IgD-negative memory B cell (primary cell): ENCODE data around the gene TP53I13. TPM values are rescaled to one million over a fixed set of nuclear protein-coding genes. Genes with fewer than 3 reads are reported as not detected.
A peak's percentile ranks its signal among the peaks of the same experiment; 100 is the strongest.

ENCODE experiments used
- H3K27ac Mint-ChIP-seq, 3 donors: one replicate each; pipeline ENCODE4 v1.8.0; 2020 to 2022; ENCODE audit warnings: mild to moderate bottlenecking in 3 of 3, mixed read lengths in 3 of 3, moderate library complexity in 1 of 3
- H3K27me3 Mint-ChIP-seq: one replicate; pipeline ENCODE4 v1.8.0; 2021; ENCODE audit warnings: mixed read lengths
- H3K36me3 Mint-ChIP-seq: one replicate; pipeline ENCODE4 v1.8.0; 2020; ENCODE audit warnings: mild to moderate bottlenecking, mixed read lengths
- H3K4me1 Mint-ChIP-seq, 3 donors: one replicate each; pipeline ENCODE4 v1.8.0; 2020 to 2022; ENCODE audit warnings: mixed read lengths in 3 of 3, mild to moderate bottlenecking in 1 of 3
- H3K4me3 Mint-ChIP-seq, 4 donors: one replicate each; pipeline ENCODE4 v1.8.0; 2020 to 2022; ENCODE audit warnings: mild to moderate bottlenecking in 4 of 4, mixed read lengths in 4 of 4, moderate library complexity in 3 of 4
- H3K9me3 Mint-ChIP-seq, 3 donors: one replicate each; pipeline ENCODE4 v1.8.0; 2020 to 2021; ENCODE audit warnings: mixed read lengths in 3 of 3, mild to moderate bottlenecking in 1 of 3
- polyA plus RNA-seq: library from polyadenylated mRNA; unstranded; fragments of 300-500 nt; fragmentation: Illumina TruSeq; gene quantifications from one replicate; pipeline ENCODE4 v1.2.3, GENCODE V29; 2021

TP53I13 gene
- polyA plus RNA-seq, 1 donor from 2014 or later = 29.4 TPM

DNA sequence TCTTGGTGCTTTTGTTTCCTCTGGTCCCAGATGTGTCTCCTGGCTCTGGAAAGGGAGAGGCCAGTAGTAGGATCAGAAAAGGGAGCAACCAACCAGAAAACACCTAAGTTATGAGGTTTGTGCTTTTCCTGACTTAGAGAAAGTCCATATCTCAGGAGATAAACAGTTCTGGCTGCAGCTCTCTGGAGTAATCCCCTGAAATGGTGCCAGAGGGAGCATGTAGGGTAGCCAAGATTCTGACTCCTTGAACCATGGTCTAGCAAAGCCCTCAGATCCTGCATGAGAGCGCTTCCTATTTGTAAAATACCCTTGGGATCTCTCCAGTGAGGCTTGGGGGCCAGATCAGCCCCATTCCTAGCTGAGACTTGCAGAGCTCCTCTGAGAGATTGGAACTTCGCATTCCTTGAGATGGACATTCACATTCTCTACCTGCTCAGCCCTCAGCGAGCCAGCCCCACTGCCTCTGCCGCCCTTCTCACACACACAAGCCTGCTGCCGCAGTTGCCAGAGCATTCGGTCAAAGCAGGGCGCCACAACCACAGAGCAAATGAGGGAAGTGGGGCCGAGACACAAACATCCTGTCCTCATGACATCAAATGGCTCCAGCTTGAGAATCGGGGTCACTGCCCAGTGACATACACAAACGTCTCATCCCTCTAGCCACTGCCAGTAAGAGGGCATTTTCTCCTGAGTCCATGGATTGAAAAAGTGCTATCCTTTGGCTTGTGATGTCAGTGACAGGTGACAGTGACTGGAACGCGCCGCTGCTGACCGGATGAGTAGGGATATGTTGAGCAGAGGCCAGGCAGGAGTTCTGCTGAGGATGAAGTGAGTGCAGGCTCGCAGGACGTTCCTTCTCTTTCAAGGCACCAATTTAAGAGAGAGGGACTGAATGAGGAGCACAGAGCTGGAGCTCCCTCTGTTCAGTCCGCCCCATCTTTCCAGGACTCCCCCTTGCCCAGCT is 6.7 kb upstream of the TP53I13 start:
- Mint-ChIP-seq H3K36me3 (peaks cover 1% of the 10 kb centered on the region), H3K4me3 (peak overlapping the region in 3 of 4 donors; percentile 70 to 85 (median 76)), H3K27me3 (no peaks in the 10 kb centered on the region), H3K27ac (peak overlapping the region; percentile 83 to 95 (median 92)), H3K4me1 (peaks cover 43 to 63% (median 44%) of the 10 kb centered on the region in 3 donors), H3K9me3 (no peaks in the 10 kb centered on the region)

DNA sequence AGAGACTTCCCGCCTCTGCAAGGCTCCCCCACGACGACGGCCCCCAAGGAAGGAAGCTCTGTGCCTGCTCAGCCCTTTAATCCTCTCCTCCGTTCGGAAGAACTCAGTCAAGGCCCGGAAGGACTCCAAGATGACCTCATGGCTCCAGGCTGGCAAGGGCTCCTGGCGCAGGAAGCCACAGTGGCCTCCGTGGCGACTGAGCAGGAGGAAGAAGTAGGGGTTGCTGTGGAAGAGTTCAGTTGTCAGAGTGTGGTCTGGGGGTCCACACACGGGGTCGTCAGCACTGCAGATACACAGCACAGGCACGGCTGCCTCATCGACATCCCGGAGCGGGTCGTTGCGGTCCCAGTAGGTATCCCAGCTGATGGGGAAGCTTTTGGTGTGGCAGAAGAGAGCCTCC is 5.9 kb upstream of the TP53I13 start:
- Mint-ChIP-seq H3K36me3 (peaks cover 1% of the 10 kb centered on the region), H3K4me3 (peak overlapping the region in 3 of 4 donors; percentile 70 to 74 (median 72)), H3K9me3 (no peaks in the 10 kb centered on the region), H3K4me1 (peaks cover 36 to 55% (median 41%) of the 10 kb centered on the region in 3 donors), H3K27me3 (no peaks in the 10 kb centered on the region), H3K27ac (peak overlapping the region; percentile 83 to 95 (median 89))

DNA sequence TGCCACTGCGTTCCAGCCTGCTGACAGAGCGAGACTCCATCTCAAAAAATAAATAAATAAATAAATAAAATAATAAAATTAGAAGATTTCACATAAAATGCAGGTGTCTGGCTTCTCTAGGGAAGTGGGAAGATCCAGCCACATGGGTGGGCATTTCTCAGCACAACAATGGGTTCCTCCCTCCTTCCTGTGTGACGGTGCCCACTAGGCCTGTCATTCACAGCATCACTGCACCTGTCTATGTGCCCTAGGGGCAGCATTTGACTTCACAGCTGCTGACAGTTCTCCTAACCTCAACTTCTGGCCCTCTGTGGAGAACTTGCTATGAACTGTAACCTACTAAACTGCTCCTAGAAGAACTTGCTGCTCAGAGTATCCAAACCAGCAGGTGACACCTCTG is 4.7 kb upstream of the TP53I13 start:
- no peaks in the 10 kb centered on the region for H3K27me3 Mint-ChIP-seq
- H3K4me3 Mint-ChIP-seq = peak overlapping the region in 3 of 4 donors; percentile 77 to 87 (median 81)
- peaks cover 1% of the 10 kb centered on the region for H3K36me3 Mint-ChIP-seq
- peaks cover 32 to 52% (median 35%) of the 10 kb centered on the region in 3 donors for H3K4me1 Mint-ChIP-seq
- no peaks in the 10 kb centered on the region for H3K9me3 Mint-ChIP-seq
- H3K27ac Mint-ChIP-seq = peak overlapping the region; percentile 84 to 92 (median 90)

DNA sequence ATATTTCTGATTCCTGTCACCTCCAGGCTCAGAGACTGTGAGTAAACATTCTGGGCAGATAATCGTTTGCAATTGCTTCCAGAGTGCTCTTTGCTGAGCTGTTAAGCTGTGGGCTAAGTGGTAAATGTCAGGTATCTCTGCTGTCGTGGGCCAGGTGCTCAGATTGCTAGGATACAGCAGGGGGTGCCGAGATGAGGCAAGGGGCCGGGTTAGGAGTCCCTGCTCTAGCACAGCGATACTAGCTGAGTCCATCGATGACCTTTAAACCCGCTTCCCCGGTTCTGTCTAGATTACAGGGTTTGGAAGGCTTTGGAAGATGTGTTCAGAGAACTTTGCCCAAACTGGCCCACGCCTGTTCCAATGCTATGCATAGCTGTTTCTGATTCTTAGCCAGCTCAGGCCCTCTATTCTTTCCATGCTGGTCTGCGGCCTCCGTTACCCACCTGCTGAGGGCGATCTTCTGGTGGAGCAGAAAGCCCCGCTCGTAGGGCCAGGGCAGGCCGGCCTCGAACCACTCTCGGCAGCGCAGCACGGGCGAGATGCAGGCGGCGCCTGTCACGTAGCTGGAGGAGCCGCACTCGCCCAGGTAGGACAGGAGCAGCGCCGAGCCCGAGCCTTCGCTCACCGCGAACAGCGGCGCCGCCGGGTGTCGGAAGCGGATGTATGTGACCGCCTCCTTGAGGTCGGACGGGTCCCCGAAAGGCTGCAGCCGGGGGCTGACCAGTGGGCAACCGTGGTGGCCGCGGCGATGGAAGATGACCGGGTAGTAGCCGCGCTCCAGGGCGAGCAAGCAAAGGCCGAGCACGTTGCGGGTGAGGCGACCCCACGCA is 2.6 kb upstream of the TP53I13 start:
- Mint-ChIP-seq H3K9me3 (no peaks in the 10 kb centered on the region), H3K36me3 (peaks cover 3% of the 10 kb centered on the region), H3K27ac (peak overlapping the region; percentile 94 to 96 (median 94)), H3K27me3 (no peaks in the 10 kb centered on the region), H3K4me1 (peaks cover 25 to 43% (median 33%) of the 10 kb centered on the region in 3 donors), H3K4me3 (peak overlapping the region; percentile 90 to 98 (median 95))

DNA sequence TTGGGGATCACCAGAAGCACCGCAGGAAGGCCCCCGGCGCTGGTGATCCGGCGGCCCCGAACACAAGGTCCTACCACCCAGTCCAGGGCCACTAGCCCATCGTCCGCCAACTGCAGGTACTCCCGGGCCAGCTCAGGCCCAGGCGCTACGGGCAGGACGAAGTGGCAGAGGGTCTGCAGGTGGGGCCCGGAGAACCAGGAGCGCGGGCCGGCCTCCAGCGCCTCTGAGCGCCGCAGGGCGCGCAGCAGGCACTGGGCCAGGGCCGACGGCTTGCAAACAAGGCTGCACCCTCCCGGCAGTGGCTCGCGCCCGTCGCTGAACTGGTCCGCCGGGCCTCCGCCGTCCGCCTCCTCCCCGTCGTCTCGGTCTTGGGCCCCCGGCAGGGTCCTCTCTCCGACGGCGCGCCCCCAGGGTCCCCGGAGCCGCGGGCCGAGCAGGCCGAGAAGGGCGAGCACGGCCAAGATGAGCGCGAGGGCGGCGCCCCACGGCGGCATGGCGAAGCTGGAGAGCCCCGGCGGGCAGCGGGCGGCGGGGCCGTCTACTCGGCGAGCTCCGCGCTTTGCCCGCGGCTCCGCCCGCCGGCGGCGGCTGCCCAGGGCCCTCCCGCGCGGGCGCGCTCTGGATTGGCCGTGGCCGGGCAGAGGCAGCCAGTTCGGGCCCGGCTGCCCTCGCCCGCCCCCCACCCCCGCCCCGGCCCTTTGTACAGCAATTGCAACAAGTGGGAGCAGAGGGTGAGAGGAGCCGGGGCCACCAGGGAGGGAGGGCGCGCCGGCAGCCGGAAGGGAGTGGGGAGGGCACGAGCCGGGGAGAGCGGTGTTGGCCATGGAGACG is 1.8 kb upstream of the TP53I13 start, which contains the start of gene ABHD15:
TSS of gene ABHD15 (minus strand) at position 565 of the 831 bp plus-strand sequence. CDS start at position 494, 71 bp downstream.
- peaks cover 3% of the 10 kb centered on the region for H3K36me3 Mint-ChIP-seq
- no peaks in the 10 kb centered on the region for H3K27me3 Mint-ChIP-seq
- peak within 1 kb of the TSS; percentile 94 to 96 (median 96) for H3K27ac Mint-ChIP-seq
- H3K4me1 Mint-ChIP-seq = peaks cover 24 to 36% (median 30%) of the 10 kb centered on the region in 3 donors
- H3K9me3 Mint-ChIP-seq = no peaks in the 10 kb centered on the region
- H3K4me3 Mint-ChIP-seq = peak within 1 kb of the TSS; percentile 95 to 98 (median 97)

DNA sequence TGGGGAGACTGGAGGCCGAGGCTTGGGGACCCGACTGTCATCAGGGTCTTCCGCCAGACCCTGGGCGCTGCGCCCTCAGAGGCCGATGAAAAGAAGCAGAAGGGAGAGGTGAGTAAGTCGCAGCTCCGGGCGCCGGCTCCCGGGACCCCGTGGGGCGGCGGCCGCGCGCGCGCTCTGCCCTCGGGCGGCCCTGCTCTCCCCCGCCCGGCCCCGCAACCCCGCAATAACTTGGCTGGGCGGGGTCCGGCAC is 1.3 kb upstream of the TP53I13 start:
- Mint-ChIP-seq H3K27ac (peak overlapping the region in 2 of 3 donors; percentile 94), H3K4me3 (peak overlapping the region; percentile 95 to 98 (median 97)), H3K27me3 (no peaks in the 10 kb centered on the region), H3K9me3 (no peaks in the 10 kb centered on the region), H3K4me1 (peaks cover 19 to 31% (median 27%) of the 10 kb centered on the region in 3 donors), H3K36me3 (peaks cover 3% of the 10 kb centered on the region)

DNA sequence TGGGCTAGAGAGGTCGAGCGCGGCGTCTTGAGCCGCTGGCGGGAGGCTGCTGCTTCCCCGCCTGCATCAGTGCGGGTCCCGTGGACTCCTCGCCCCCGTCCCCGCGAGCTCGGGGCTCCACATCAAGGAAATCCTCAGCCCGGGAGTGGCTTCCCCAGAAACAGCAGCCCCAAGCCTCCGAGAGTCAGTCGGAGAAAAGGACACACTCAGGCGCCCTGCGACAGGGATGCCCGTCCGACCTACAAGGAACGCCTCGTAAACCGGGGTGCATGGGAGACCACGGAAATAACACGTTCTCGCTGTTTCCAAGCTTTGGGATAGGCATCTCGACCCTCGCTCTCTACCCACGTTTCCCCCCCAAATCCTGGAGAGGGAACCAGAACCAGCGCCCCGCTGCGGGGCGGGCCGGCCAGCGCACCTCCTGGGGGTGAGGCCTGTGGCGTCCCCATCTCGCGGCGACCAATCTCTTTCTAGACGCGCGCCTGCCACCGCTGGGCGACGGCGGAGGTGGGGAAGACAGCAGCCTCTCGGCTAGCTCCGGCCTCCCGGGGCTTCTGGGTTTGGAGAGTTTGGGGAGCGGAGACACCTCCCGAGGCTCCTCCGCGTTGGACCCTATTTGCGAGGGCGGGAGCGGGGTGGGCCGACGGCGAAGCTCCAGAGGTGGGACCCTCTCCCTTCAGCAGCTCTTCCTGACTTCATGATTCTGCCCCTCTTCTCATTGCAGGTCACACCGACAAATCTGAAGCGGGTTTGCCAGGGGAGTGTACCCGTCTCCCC is 759 bp upstream of the TP53I13 start:
- peaks cover 18 to 29% (median 23%) of the 10 kb centered on the region in 3 donors for H3K4me1 Mint-ChIP-seq
- H3K27ac Mint-ChIP-seq = peak overlapping the region; percentile 94 to 96 (median 94)
- no peaks in the 10 kb centered on the region for H3K9me3 Mint-ChIP-seq
- H3K36me3 Mint-ChIP-seq = peaks cover 3% of the 10 kb centered on the region
- H3K27me3 Mint-ChIP-seq = no peaks in the 10 kb centered on the region
- peak overlapping the region; percentile 95 to 98 (median 97) for H3K4me3 Mint-ChIP-seq

DNA sequence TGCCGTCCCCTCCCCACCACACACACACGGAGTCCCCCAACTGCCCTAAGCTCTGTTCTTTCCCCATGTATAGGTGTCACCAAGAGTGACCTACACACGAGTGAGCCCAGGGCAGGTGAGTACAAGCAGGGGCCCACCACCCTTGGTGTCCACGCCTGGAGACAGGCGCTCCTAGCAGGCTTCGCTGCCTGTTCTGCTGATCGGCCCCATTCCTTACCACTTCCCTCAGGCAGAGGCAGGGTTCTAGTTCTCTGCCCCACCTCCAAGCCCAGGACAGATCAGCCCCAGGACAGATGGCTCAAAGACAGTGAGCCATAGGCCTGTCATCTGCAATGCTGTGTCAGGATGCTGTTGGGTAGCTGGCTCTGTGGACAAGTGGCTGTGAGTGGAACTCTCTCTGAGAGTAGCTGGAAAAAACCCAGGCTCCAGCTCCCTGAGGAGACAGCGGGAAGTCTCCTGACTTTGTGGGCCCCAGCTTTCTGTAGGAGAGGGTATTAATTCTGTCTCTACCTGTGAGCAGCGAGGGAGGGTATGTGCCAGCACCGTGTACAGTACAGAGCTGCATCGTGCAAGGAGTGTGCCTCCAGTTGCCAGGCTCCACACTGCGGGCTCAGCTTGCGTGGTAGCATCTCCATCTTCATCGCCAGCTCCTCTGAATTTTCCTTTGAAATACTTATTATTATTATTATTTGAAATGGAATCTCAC is 897 bp downstream of the TP53I13 start:
- H3K4me1 Mint-ChIP-seq = peaks cover 12 to 20% (median 20%) of the 10 kb centered on the region in 3 donors
- H3K36me3 Mint-ChIP-seq = peaks cover 3% of the 10 kb centered on the region
- no peaks in the 10 kb centered on the region for H3K9me3 Mint-ChIP-seq

DNA sequence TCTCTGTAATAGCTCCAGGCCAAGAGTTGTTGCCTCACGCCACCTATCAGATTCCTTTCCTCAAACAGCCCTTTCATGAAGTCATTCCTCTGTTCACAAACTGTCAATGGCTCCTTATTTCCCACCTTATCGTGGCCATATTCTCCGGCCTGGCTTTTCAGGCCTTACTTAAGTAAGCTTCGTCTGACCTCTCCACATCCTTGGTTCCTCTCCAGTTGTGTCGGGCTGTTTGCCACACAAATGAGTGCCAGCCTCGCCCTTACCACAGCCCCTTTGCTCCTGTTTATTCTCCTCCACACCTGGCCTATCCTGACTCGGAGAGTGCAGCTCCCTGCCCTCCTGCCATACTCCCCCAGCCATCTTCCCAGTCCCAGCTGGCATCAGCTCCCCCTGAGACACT is 2.0 kb downstream of the TP53I13 start:
- Mint-ChIP-seq H3K4me1 (peaks cover 12 to 25% (median 20%) of the 10 kb centered on the region in 3 donors), H3K27me3 (no peaks in the 10 kb centered on the region), H3K9me3 (no peaks in the 10 kb centered on the region), H3K4me3 (peak overlapping the region in 3 of 4 donors; percentile 73 to 87 (median 77)), H3K27ac (peak overlapping the region in 2 of 3 donors; percentile 66 to 80), H3K36me3 (peaks cover 3% of the 10 kb centered on the region)

More for the DNA sequence above, 897 bp downstream of the TP53I13 start:
- Mint-ChIP-seq H3K4me3 (peak overlapping the region; percentile 85 to 96 (median 95)), H3K27me3 (no peaks in the 10 kb centered on the region), H3K27ac (peak overlapping the region; percentile 8 to 94 (median 83))

DNA sequence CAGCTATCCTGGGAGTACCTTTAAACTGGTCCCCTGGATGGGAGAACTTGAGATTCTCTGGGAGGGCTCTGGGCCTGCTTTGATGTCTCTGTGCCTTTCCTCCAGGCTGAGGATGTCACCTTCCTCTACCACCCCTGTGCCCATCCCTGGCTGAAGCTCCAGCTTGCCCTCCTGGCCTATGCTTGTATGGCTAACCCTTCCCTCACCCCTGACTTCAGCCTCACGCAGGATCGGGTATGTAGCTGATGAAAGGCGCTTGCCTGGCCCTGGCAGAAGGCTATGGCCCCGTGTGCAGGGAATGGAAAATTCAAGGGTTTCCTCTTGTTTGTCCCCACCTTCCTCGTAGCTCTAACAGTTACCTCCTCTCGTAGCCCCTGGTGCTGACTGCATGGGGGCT is 3.0 kb downstream of the TP53I13 start:
- peak overlapping the region in 2 of 4 donors; percentile 58 to 77 for H3K4me3 Mint-ChIP-seq
- peaks cover 6 to 18% (median 16%) of the 10 kb centered on the region in 3 donors for H3K4me1 Mint-ChIP-seq
- H3K27ac Mint-ChIP-seq = no peak overlapping the region
- H3K36me3 Mint-ChIP-seq = peaks cover 3% of the 10 kb centered on the region
- no peaks in the 10 kb centered on the region for H3K9me3 Mint-ChIP-seq
- H3K27me3 Mint-ChIP-seq = no peaks in the 10 kb centered on the region

DNA sequence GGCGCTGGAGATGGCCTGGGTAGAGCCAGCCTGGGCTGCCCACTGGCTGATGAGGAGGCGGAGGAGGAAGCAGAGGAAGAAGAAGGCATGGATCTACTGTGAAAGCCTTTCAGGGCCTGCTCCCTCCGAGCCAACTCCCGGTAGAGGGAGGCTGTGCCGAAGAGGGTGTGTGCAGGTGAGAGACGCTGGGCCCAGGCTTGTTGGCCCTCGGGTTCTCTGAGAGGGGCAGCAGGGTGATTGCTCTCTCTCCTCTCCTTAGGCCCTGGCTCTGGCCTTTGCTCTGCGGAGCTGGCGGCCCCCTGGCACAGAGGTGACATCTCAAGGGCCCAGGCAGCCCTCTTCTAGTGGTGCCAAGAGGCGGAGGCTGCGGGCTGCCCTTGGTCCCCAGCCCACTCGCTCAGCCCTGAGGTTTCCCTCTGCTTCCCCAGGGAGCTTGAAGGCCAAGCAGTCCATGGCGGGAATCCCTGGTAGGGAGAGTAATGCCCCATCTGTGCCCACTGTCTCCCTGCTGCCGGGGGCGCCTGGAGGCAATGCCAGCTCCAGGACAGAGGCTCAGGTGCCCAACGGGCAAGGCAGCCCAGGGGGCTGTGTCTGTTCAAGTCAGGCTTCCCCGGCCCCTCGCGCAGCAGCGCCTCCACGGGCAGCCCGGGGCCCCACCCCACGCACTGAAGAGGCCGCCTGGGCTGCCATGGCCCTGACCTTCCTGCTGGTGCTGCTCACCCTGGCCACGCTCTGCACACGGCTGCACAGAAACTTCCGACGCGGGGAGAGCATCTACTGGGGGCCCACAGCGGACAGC is 3.6 kb downstream of the TP53I13 start:
- no peaks in the 10 kb centered on the region for H3K27me3 Mint-ChIP-seq
- H3K4me1 Mint-ChIP-seq = peaks cover 6 to 18% (median 16%) of the 10 kb centered on the region in 3 donors
- H3K9me3 Mint-ChIP-seq = no peaks in the 10 kb centered on the region
- H3K4me3 Mint-ChIP-seq = no peak overlapping the region
- peaks cover 3% of the 10 kb centered on the region for H3K36me3 Mint-ChIP-seq
- no peak overlapping the region for H3K27ac Mint-ChIP-seq

DNA sequence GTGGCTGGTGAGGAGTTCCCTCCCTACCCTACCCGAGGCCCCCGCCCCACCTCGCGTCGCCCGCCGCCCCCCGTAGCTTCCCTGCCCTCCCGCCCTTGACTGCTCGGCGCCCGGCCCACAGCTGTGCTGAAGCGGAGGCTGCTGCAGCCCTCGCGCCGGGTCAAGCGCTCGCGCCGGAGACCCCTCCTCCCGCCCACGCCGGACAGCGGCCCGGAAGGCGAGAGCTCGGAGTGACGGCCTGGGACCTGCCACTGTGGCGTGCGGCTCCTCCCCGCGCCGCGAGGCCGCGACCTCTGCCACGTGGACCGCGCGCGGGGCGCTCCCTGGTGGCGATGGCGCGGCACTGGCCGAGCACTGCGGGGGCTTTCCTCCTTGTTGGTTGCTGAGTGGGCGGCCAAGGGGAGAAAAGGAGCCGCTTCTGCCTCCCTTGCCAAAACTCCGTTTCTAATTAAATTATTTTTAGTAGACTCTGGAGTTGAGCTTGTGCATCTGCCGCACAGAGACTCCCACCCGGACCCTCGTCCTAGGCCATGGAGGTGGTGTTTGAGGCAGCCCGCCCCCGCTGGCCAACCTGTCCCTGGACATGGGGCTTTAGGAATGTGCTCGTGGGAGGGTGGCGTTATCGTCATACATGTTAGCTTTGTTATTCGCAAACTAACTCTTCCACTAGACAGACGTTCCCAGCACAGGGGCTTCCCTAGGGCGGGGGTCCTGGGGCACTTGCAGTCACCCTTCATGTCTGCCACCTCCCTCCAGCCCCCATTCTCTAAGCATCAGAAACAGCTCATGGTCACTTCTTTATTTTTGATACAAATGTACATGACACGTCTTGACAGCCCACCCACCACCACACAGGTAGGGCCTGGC is 4.4 kb downstream of the TP53I13 start:
- no peaks in the 10 kb centered on the region for H3K27me3 Mint-ChIP-seq
- peaks cover 6 to 18% (median 16%) of the 10 kb centered on the region in 3 donors for H3K4me1 Mint-ChIP-seq
- H3K36me3 Mint-ChIP-seq = peaks cover 3% of the 10 kb centered on the region
- no peaks in the 10 kb centered on the region for H3K9me3 Mint-ChIP-seq
- H3K27ac Mint-ChIP-seq = no peak overlapping the region
- no peak overlapping the region for H3K4me3 Mint-ChIP-seq
